Measurements from ENCODE around the gene BNC2.

The BNC2 gene

DNA sequence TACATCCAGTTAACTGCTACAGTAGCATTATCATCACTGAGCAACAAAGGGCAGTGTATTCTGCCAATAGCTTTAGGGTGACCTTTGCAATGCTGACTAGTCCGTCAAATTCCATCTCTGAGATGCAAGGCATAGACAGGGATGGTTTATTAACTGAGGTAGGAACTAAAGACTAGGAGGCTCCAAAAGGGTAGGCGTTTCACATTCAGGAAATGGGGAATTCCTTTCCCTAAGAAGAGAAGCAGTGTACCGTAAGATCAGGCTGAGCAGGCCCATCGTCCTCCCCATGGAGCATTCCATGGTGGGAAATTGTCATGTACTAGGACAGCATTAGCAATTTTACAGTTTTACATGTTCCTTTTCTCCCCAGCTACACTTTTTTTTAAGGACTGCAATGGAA lies 157.7 kb downstream of the BNC2 start:
- no peak for DNase-seq (ENCODE audit: low read depth)

DNA sequence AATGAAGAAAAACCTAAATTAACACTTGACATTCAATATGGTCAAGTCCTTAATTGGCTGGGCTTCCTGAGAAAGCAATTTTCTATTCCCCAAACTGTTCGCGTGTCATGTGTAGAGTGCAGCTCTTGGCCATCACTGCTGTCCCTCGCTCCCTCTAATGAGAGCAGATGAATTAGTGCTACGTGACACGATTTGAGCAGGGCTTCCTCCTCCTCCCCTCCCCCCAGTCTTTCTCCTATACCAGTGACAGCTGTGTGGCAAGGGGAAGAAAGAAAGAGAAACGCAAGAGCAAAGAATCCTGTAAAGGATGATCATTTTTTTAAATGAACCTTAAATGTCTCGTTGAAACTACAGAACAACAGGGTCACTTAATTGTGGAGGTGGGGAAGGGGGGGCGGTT lies 159.6 kb downstream of the BNC2 start:
- DNase-seq (ENCODE audit: low read depth): no peak

GRCh38 chr9:16709924-16710323 lies 160.5 kb downstream of the BNC2 start:
- no peak for DNase-seq (ENCODE audit: low read depth)

DNA sequence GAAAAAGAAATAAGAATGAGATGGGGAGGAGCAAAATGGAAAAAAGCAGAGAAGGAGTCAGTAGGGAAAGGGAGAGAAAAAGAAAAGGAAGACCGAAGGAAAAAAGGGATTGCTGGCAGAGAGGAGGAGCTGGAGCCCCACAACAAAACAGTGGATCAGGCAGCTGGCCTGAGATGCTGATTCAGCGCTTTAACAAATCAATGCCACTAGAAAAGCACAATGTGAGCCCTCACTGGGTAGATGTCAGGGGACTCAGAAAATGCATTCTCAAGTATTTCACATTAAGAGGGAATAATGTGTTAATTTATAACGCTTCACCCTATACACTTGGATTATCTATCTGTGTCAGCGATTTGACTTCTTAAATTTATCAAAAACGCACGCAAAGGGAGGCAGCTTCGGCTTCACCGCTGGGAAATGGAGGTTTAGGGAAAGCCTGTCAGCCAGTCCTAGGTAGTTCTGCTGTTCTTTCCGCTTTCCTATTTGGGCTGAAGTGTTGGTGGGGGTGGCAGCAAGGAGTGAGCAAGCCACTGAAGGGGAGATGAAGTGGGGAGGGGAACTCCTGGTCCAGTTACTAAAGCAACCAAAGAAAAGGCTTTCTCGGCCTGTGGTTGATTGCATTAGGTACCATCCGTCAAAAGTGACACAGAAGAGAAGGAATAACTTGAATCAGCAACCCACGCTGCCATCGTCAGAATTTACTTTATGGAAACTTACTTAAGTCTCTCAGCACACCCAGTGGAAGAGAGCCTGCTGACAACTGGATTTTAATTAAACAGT lies 161.6 kb downstream of the BNC2 start:
- DNase-seq (ENCODE audit: low read depth): no peak

DNA sequence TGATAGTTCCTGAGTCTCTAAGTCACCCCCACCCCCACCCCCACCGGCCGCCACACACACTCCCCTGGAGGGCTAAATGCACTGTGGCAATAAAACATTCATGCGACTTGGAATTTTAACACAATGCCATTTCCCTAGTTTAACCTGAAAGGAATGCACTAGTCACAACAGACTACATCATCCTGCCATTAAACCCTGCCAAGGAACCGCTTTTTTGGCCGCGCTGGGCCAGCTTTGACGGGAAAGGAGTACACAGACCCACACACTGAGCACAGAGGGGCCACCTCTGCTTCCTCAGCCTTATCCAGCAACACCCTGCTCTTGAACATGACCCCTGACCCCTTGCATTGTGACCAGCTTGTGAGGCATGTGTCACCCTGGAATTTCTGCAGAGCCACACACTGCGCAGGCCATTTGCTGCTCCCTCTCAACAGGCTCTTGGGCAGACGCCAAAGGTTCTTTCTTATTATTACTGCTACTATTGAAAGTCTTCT lies 165.3 kb downstream of the BNC2 start:
- no peak for DNase-seq (ENCODE audit: low read depth)

- no peak for DNase-seq (ENCODE audit: low read depth)
Observed at GRCh38 chr9:16704116-16705110, 166.1 kb downstream of the BNC2 start.

GRCh38 chr9:16701347-16701746 lies 169.1 kb downstream of the BNC2 start:
- DNase-seq (ENCODE audit: low read depth): no peak

- no peak for DNase-seq (ENCODE audit: low read depth)
Observed at GRCh38 chr9:16693616-16694015, 176.9 kb downstream of the BNC2 start.

GRCh38 chr9:16690628-16691027 lies 179.8 kb downstream of the BNC2 start:
- DNase-seq (ENCODE audit: low read depth): no peak

- no peak for DNase-seq (ENCODE audit: low read depth)
Observed at GRCh38 chr9:16690205-16690604, 180.3 kb downstream of the BNC2 start.

- DNase-seq (ENCODE audit: low read depth): no peak
Observed at GRCh38 chr9:16689351-16689938, 181.0 kb downstream of the BNC2 start.

GRCh38 chr9:16688814-16689213 lies 181.7 kb downstream of the BNC2 start:
- no peak for DNase-seq (ENCODE audit: low read depth)

GRCh38 chr9:16687678-16688369 lies 182.6 kb downstream of the BNC2 start:
- no peak for DNase-seq (ENCODE audit: low read depth)

- DNase-seq (ENCODE audit: low read depth): no peak
Observed at GRCh38 chr9:16683326-16683725, 187.1 kb downstream of the BNC2 start.

DNA sequence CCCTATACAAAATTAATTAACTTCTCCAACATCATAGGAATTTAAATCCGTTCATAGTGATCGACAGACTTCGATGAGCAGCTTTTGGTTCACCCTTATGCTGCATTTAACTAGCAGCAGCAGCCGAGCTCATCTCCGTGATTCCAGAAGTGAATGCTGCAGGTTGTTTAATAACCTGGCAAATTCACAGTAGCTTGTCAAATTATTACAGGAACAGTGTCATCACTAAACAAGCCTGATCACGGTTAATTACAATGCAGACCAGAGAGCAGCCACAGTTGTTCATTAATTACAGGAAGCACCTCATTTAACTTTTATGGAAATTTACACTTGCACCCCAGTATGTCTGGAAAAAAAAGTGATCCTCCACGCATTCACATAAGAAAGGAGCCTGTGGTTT lies 188.2 kb downstream of the BNC2 start:
- DNase-seq (ENCODE audit: low read depth): no peak

GRCh38 chr9:16681652-16681987 lies 188.8 kb downstream of the BNC2 start:
- DNase-seq (ENCODE audit: low read depth): no peak

GRCh38 chr9:16680975-16681651 lies 189.4 kb downstream of the BNC2 start:
- no peak for DNase-seq (ENCODE audit: low read depth)

- no peak for DNase-seq (ENCODE audit: low read depth)
Observed at GRCh38 chr9:16680541-16680940, 189.9 kb downstream of the BNC2 start.

GRCh38 chr9:16679327-16679821 lies 191.1 kb downstream of the BNC2 start:
- no peak for DNase-seq (ENCODE audit: low read depth)

- DNase-seq (ENCODE audit: low read depth): no peak
Observed at GRCh38 chr9:16676519-16676918, 194.0 kb downstream of the BNC2 start.

DNA sequence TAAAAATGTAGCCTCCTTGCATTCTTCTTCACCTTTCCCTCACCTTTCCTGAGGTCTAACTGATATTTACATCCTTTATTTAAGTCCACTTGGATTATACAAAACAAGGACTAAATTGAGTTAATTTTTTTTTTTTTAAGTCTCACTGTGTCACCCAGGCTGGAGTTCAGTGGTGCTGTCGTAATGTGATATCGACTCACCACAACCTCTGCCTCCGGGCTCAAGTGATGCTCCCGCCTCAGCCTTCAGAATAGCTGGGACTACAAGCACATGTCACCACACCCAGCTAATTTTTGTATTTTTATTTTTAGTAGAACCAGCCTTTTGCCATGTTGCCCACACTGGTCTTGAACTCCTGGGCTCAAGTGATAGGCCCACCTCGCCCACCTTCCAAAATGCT lies 195.3 kb downstream of the BNC2 start:
- no peak for DNase-seq (ENCODE audit: low read depth)

All from stimulated activated CD8-positive, alpha-beta memory T cell treated with anti-CD3 and anti-CD28 coated beads, Interleukin-15, amount 100 ng/mL, for 1 hour (primary cell).